COR-L47 (cell line): ENCODE data around the gene SIPA1L3.

Experiments used
- DNase-seq: peaks from one replicate; lab custom pipeline; 2025; lab: John Stamatoyannopoulos, UW

The SIPA1L3 gene

GRCh38 chr19:38107129-38107528, 200.1 kb downstream of the SIPA1L3 start:
- no peak for DNase-seq

GRCh38 chr19:38111898-38112297, 204.9 kb downstream of the SIPA1L3 start:
- DNase-seq = no peak

GRCh38 chr19:38114651-38115050, 207.6 kb downstream of the SIPA1L3 start:
- DNase-seq = no peak

GRCh38 chr19:38115271-38115802, 208.3 kb downstream of the SIPA1L3 start:
- no peak for DNase-seq

- no peak for DNase-seq
Measured at GRCh38 chr19:38118176-38118575, 211.2 kb downstream of the SIPA1L3 start.

- DNase-seq = no peak
Measured at GRCh38 chr19:38120471-38121025, 213.5 kb downstream of the SIPA1L3 start.

GRCh38 chr19:38122402-38123093, 215.5 kb downstream of the SIPA1L3 start:
- no peak for DNase-seq

GRCh38 chr19:38125238-38125637, 218.2 kb downstream of the SIPA1L3 start:
- DNase-seq = no peak

- no peak for DNase-seq
Measured at GRCh38 chr19:38130399-38130798, 223.4 kb downstream of the SIPA1L3 start.

GRCh38 chr19:38132781-38133180, 225.8 kb downstream of the SIPA1L3 start:
- DNase-seq = no peak

GRCh38 chr19:38133319-38133718, 226.3 kb downstream of the SIPA1L3 start:
- DNase-seq = no peak

- no peak for DNase-seq
Measured at GRCh38 chr19:38134540-38135149, 227.6 kb downstream of the SIPA1L3 start.

- no peak for DNase-seq
Measured at GRCh38 chr19:38135150-38135998, 228.4 kb downstream of the SIPA1L3 start.

- peak; percentile 46 for DNase-seq
Measured at GRCh38 chr19:38139122-38139521, 232.1 kb downstream of the SIPA1L3 start.

- no peak for DNase-seq
Measured at GRCh38 chr19:38141108-38141507, 234.1 kb downstream of the SIPA1L3 start.

- DNase-seq = peak; percentile 68
Measured at GRCh38 chr19:38142176-38143035, 235.4 kb downstream of the SIPA1L3 start.

GRCh38 chr19:38143847-38144246, 236.8 kb downstream of the SIPA1L3 start:
- no peak for DNase-seq

- no peak for DNase-seq
Measured at GRCh38 chr19:38144667-38145066, 237.7 kb downstream of the SIPA1L3 start.

- no peak for DNase-seq
Measured at GRCh38 chr19:38145623-38146022, 238.6 kb downstream of the SIPA1L3 start.

- DNase-seq = no peak
Measured at GRCh38 chr19:38148337-38148736, 241.3 kb downstream of the SIPA1L3 start.

- no peak for DNase-seq
Measured at GRCh38 chr19:38149661-38150061, 242.7 kb downstream of the SIPA1L3 start.
